NK-92 (cell line): Measurements from ENCODE around the gene GBP6.
"Not testable (repeated sequence)": the region's sequence is repeated elsewhere in the genome, so short reads cannot be mapped to it uniquely, and the experiment has no call there.

Experiments
- DNase-seq: peaks from one replicate; lab custom pipeline; 2025; ENCODE audit not compliant: unreplicated experiment; lab: John Stamatoyannopoulos, UW

GBP6 gene, protein sequence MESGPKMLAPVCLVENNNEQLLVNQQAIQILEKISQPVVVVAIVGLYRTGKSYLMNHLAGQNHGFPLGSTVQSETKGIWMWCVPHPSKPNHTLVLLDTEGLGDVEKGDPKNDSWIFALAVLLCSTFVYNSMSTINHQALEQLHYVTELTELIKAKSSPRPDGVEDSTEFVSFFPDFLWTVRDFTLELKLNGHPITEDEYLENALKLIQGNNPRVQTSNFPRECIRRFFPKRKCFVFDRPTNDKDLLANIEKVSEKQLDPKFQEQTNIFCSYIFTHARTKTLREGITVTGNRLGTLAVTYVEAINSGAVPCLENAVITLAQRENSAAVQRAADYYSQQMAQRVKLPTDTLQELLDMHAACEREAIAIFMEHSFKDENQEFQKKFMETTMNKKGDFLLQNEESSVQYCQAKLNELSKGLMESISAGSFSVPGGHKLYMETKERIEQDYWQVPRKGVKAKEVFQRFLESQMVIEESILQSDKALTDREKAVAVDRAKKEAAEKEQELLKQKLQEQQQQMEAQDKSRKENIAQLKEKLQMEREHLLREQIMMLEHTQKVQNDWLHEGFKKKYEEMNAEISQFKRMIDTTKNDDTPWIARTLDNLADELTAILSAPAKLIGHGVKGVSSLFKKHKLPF

DNA sequence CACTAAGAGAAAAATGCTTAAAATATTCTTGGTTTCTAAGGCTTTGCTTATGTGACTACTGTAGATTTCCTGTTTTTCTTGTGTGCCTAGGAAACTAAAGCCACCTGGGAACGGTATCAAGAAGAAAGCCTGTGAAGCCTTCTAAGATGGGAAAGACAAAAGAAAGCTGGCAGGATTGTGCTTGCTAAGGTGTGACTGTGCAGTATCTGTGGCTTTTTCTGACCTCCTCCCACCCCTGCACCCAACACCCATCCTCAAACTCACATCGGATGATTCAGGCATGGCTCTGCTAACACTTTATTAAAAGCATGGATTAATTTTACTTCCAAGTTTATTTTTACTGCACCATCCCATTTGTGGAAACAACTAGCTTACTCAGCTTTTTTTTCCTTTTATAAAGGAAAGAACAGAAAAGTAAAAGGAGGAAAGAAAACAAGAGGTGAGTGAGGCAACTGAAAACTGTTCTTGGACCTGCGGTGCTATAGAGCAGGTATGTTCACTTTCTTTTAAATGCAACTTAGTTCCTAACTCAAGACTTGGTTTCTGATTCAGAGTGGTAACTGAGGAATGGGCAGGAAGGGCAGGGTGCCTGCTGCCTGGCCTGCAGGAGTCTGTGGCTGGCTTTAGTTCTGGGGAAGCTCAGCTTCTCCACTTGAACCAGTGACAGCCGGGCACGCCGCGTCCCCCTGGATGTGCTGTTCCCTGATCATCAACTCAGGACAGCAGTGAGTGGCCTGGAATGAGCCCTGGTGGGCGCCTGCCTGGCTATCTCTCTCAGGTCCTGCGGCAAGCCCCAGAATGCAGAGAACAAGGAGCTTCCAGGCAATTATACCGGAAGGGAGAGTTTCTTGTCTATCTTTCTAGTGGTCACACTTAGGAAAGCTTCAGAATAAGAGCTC lies at the start of gene GBP6:
Gene GBP6, plus strand, starts transcription at position 422 of the 899 bp plus-strand sequence. CDS start 4,493 bp downstream, outside the sequence.
- DNase-seq, result no peak

DNA sequence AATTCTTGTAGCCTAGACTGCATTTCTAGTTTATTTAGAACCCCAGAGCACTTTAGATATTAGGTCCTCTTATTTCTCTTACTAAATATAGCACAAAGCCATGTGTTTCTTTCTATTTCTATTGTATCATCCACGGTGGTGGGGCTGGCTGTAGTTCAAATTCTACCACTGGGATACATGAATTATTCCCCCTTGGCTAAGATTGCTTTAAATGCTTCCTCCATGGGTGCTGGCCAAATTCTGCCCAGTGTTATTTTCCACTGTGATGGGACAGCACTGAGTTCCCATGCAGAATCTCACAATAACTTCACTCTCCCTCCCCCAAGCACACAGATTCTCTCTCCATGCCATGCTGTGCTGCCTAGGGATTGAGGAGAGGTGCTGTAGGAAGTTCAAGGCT lies 41.5 kb upstream of the GBP6 start:
- no peak for DNase-seq

DNA sequence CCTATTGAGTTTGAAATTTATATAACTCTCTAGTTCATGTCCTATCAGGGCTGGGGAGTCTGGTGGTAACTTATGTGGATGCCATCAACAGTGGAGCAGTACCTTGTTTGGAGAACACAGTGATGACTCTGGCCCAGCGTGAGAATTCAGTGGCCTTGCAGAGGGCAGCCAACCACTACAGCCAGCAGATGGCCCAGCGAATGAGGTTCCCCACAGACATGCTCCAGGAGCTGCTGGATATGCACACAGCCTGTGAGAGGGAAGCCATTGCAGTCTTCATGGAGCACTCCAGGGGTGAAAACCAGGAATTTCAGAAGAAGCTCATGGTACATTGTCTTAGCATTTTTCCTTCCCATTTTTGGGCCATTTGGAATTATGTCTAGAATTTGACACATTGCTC lies 32.0 kb upstream of the GBP6 start:
- no peak for DNase-seq

DNA sequence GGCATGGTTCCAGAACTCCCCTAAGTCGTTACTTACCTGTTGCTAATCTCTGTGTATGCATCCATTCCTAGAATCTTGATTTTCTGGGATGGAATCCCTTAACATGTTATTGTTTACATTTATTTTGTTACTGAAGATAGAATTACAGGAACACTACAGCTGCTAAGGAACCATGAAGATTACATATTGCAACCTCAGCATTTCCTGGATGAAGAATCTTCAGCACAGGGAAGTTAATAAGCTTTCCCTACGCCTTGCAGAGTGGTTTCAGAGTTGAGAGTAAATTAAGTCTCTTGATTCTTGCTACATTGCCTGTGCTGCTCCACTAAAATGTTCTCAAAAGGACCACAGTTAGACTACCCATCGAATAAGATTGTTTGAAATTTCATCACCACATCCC lies 31.4 kb upstream of the GBP6 start:
- DNase-seq, result no peak

DNA sequence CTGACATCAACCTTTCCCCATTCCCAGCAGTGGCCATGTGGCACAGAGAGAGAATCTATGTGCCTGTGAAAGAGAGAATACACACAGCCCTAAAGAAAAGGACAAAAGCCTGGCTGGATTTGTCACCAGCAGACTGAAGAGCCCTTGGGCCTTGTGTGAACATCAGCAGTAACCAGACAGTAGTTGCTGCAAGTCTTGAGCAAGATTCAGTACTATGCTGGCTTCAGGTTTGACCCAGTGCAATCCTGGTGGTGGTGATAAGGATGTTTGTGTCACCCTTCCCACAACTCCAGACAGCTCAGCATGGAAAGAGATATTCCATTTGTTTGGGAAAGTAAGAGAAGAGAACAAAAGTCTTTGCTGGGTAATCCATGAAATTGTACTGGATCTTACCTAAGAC lies 28.4 kb upstream of the GBP6 start:
- no peak for DNase-seq

DNA sequence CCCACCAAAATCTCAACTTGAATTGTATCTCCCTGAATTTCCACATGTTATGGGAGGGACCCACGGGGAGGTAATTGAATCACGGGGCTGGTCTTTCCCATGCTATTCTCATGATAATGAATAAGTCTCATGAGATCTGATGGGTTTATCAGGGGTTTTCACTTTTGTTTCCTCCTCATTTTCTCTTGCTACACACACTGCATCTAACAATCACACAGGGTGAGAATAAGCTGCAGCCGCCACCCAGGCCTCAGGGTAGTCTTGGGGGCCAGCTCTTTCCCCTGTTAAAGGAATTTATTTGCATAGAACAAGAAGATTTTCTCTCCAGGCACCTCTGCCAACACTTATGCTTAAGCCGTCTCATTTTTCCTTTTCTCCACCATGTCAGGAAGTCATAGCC lies 26.0 kb upstream of the GBP6 start:
- no peak for DNase-seq

DNA sequence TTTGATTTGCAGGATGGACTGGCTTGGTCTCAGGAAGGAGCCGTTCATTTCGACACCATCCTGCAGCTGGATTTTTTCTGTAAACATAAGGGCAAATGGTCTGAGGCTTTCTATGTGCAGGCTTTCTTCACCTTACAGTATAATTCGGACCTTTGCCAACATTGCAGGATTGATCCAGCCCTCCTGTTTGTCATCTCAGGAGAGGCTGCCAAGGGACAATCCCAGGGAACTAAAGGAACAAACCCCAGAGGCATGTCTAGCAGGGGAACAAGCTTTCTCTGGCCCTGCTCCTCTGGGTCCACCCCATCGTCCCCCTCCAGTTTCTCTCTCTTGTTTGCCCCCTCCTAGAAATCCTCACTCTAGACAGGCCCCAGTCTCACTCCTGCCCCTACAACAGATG lies 24.8 kb upstream of the GBP6 start:
- no peak for DNase-seq

DNA sequence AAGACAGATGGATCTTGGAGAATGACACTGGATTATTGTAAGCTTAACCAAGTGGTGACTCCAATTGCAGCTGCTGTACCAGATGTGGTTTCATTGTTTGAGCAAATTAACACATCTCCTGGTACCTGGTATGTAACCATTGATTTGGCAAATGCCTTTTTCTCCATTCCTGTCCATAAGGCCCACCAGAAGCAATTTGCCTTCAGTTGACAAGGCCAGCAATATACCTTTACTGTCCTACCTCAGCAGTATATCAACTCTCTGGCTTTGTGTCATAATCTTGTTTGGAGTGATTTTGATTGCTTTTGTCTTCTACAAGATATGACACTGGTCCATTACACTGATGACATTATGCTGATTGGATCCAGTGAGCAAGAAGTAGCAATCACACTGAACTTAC lies 18.4 kb upstream of the GBP6 start:
- DNase-seq, result not testable (repeated sequence)

DNA sequence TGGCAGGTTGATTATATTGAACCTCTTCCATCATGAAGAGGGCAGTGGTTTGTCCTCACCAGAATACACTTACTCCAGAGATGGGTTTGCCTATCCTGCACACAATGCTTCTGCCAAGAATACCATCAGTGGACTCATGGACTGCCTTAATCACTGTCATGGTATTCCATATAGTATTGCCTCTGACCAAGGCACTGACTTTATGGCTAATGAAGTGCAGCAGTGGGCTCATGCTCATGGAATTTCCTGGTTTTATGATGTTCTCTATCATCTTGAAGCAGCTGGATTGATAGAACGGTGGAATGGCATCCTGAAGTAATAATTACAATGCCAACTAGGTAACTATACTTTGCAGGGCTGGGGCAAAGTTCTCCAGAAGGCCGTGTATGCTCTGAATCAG lies 16.6 kb upstream of the GBP6 start:
- DNase-seq, result no peak

DNA sequence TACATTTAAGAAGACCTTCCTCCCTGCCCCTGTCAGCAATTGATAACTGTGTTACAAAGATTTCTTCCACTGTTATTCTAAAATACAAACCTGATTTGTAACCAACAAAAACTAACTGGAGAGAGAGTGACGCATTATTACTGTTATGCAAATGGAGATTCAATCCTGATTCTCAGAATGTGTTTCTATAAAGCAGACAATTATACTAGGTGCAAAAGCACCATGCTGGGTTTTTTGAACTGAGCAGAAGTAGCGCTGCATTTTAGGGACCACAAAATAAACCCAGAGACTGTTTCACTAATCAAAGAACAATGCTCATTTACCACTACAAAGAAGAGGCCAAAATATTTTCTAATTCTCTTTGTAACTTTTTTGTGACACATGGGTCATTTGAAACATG lies 13.6 kb upstream of the GBP6 start:
- no peak for DNase-seq

DNA sequence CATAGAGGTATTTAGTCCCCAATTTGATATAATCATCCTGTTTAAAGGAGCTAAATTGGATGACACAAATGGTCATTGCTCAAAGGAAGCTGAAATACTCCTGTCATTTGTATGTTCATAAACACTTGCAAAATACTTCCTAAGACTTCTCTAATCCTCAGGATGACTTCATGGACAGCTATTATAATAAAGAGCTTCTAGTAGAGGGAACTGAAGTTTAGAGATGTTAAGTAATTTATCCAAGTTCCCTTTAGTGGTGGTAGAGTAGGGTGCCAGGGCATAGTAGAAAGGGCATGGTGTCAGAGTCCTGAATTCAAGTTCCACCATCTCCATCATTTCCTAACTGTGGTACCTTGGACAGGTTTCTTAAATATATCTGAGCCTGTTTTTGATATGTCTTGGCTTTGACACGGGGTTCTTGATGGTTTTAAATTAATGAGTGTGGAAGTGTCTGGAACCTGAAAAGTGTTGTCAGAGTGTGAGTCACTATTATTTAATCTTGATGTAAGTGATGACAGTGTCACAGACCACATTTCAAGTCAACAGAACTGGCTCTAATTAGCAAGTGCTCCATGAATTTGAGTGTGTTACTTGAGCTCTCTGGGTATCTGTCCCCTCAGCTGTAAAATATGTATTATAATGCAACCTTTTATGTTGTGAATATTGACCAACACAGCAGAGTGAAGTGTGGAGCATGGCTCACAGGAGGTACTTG lies 12.1 kb upstream of the GBP6 start:
- DNase-seq, result no peak

DNA sequence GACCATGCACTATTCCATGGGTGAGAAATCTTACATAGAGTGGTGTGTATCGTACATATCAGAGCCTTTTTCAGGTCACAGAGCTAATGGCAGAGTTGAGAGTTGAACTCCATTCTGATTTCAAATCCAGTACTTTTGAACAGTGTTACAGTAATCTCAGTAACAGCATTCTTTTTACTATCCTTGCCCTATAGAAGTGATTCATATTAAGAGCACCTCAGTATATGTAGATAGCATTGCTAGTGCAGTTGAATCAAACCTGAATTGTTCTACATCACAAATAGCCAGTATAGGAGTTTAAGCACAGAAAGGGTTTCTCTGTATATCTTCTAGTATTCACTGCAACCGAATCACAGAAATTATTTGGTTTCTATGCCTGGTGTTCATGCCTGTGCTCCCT lies 11.4 kb upstream of the GBP6 start:
- DNase-seq, result no peak

DNA sequence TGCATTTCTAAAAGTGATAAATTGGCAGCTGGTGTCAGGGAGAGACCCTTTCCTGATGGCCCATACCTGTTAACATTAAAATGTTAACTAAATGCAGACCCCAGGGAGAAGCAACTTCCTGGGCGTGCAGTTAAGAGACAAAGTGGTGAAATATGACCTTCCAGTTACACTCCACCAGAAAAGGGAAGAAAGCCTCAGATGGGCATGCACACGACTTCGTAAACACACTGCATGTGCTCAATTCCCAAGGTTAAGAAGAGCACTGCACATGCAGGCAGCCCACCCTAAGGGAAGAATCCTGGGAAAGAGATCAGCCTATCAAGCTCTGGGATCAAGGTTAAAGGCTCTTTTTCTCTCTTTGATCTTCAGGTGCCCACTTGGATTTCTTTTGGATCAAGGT lies 9.7 kb upstream of the GBP6 start:
- DNase-seq, result no peak

DNA sequence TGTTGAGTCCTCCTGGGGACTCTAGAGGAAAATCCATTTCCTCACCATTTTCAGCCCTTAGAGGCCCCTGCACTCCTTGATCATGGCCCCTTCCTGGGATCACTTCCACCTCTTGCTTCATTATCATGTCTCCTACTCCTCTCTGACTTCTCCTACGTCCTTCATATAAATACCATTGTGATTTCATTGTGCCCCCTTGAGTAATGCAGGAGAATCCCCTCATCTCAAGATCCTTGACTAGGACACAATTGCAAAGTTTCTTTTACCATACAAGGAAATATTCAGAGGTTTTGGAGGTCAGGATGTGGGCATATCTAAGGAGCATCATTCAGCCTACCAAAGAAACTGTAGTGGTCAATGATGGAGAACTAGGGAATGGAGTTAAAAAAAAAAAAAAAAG lies 8.8 kb upstream of the GBP6 start:
- no peak for DNase-seq

DNA sequence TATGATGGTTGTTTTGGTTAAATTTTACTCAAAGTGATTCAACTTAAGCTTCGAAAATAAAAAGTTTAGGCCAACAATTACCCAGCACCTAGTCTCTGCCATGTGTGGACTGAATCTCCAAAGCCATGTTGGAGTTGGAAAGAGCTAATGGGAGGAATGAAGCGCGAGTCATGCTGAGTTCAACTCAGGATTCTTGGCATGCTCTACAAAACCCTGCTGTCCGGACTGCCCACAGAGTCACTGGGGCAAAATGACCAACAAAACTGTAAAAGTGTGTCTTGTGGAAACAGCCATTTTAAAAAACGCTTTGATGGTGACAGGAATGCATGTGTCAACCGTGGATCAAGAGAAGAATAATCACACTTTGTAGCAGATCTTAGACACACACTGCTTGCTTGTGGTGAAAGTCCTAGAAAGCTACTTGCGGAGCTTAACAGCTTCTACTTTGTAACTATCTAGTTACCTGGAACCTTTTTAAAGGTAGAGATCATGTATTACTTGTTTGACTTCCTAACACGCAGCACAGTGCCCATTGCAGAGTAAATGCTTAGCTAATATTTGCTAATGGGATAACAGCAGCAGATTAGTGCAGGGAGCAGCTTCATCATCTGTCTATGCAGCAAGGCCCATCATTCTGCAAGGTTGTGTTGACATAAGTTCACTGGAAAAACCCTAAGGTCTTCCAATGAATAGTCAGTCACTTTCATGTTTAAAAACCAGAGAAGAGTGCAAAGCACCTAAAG lies 7.0 kb upstream of the GBP6 start:
- DNase-seq, result no peak

DNA sequence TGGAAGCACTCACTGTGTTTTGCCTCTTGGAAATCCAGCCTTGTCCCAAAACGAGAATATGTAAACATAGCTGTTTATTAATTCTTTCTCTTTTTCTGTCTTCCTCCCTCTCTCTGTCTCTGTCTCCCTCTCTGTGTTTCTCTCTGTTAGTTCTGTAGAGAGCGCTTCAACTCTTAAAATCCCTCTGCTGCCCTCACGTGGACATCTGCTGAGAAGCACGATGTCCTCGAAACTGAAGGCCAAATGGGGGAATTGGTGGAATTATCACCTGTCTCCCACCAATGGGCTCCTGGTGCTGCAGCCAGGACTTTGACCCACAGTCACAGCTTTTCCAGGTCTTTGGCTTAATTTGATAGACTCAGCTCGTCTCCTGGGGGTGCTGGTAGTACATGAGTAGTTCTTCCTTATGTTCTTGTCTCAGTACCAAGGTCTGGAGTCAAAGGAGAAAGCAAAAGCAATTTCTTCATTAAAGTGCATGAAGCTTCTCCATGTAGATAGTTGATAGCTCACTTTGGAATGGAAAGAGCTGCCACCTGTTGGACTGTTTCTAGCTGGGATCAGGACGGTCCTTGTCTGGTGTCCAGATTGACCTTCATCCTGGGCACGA lies 5.5 kb upstream of the GBP6 start:
- DNase-seq, result no peak

DNA sequence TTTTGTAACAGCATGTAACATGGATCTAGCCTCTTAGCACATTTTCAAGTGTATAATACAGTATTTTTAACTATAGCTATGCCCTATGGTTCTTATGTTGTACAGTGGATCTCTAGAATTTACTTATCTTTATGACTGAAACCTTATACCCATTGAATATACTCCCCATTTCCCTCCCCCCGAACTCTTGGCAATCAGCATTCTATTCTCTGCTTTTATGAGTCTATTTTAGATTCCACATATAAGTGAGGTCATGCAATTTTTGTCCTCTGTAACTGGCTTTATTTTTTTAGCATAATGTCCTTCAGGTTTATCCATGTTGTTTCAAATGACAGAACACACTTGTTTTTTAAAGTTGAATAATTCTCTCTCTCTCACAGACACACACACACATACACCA lies 3.1 kb upstream of the GBP6 start:
- no peak for DNase-seq

DNA sequence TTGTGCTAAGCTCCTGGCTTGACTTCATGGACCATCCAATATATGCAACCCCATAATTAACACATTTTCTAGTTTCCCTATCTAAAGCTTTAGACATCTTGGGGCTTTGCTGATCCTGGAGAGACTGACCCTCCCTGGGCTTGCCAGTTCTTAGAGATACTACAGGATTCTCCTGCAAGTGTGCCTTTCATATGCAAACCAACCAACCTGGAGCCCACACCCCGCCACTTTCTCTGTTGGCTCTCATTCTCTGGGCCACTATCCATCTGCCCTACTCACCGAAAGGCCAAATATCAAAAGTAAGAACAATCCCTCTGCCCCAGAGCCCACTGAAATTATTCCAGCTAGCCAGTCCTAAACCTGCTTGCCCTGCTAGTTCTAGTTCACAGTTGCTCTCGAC lies 2.2 kb upstream of the GBP6 start:
- no peak for DNase-seq

DNA sequence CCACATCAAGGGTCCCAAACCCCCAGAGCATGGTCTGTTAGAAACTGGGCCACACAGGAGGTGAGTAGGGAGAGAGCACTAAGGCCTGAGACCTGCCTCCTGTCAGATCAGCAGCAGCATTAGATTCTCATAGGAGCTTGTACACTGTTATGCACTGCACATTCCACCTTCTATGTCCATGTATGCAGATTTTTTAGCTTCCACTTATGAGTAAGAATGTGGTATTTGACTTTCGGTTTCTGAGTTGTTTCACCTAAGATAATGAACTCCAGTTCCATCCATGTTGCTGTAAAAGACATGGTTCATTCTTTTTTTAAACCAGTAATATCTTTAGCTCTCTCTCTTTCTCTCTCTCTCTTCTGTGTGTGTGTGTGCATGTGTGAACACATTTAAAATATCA lies 663 bp upstream of the GBP6 start:
- DNase-seq, result no peak

DNA sequence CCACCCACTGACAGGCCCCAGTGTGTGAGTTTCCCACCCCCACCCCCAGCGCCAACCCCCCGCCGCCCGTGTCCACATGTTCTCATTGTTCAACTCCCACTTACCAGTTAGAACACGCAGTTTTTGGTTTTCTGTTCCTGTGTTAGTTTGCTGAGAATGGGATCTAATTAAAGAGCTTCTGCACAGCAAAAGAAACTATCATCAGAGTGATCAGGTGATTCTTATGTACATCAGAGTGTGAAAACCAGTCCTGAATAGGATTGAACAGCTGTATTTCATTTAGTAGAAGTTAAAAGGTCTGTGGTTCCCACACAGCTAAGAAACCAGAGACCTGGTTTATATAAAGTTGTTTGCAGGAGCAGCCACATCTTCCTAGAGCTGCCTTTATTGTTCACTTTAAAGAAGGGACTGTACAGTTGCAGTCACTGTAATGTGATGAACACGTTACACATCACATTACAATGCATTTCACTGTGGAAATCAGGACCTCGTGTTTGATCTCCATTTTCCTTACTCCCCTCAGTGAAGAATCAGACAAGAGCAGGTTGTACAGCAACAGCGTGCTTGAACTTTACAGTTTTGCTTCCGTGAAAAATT lies 1.2 kb downstream of the GBP6 start:
- no peak for DNase-seq
